HG03108 (cell line): ENCODE measurements around the gene CRACR2B.

Experiments used
- ATAC-seq: cut with Tn5 transposase; IDR thresholded peaks from one replicate; pipeline ENCODE4 v1.9.1; 2021; ENCODE audit warnings: moderate library complexity; ENCODE audit not compliant: unreplicated experiment

CRACR2B gene

DNA sequence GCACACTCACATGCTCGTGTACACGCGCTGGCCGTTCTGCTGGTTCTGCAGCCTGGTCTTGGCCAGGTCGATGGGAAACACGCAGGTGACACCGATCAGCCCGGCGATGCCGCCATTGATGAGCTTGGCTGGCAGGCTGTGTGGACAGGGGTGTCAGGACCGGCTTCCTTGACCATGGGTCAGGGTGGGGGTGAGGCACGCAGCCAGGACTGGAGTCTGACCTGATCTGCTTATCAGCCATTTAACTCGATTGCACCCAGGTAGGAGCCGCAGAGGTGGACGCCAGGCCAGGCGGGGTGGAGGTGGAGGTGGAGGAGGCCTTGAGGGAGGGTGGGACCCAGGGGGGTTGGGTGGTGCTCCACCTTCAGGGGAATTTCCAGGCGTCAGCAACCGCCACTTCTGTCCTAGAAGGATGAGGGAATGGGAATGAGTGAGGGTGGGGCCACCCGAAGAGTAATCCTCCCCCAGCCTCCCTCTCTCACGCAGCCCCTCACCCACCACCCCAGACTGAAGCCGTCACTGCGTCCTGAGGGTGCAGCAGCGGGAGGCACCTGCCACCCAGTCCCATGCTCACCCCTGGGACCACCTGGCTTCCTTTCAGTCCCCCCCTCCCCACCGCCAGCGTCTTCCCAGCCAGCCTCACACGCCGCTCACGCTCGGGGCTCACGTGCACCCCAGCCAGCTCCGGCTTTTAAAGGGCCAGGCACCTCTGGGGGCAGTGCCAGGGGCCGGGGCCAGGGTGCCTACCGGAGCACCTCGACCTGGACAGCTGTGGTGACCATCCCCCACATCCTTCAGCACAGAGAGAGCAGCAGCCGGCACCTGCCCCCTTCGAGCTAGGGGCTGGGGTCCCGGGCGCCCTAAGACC is 32.7 kb upstream of the CRACR2B start:
- no peak for ATAC-seq

DNA sequence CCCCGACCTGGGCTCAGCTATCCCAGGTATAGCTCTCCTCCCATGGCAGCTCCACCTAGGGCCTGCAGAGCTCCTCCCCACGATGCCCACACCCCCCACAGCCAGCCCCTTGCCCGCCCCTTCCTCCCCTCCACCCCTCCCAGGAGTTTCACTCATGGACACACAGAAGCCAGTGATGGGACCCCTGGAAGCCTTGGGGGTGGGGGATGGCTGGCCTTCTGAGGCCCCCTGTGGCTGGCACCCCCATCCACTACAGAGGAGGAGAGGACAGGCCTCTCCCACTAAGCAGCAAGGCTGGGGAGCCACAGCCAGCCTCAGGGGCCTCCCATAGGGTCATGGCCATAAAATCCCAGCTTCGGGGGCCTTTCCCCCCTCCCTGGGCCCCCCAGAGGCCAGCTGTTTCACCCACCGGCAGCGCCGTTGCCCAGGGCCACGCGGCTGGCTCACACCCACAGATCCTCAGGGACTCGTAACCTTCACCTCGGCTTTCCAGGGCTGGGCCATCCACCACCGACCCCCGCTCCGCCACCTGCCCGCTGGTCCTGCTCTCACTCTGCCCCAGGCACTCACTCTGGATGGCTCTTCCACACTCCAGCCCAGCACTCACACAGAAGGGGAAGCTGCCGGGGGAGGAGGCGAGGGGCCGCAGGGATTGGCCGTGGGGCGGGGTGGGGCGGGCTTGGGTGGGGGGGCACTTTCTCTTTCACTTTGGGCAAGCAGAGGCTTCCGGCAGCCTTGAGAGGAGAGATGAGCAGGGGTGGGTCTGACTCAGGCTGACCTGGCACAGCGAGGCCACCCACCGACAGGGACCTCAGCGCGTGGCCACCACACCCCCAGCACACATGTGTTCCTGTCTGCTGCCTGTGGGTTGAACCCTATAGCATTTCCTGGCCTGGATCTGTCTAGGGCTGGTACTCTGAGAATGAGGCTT is 31.8 kb upstream of the CRACR2B start:
- no peak for ATAC-seq

DNA sequence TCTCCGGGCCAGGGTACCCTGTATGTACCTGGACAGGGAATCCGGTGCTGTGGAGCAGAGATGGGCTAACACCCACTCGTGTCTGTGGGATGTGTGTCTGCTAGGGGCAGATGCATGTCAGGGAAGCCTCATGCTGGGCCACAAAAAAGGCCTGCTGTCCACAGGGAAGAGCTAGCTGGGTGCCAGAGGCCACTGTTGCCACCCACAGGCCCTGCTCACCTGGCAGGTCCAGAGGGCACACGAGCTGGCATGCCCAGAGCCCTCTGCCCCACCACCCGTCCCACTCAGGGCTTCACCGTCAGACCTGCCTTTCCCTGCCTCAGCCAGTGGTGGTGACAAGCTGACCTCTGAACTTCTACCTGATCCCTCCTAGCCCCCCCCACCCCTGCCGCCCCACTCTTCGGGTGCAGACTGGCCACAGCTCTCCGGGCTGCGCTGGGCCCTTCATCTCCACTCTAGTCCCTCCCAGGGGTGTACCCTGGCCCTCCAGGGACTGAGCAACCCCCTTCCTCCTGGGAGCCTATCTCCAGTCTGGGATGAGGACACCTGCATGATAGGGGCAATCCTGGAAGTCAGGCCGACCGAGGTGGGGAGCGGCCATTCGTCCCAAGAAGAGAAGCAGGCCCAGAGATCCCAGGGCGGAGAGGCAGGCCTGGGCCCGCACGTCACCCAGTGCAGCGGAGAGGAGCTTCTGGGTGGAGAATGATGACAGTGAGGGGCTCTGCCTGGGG is 31.0 kb upstream of the CRACR2B start:
- ATAC-seq = no peak

DNA sequence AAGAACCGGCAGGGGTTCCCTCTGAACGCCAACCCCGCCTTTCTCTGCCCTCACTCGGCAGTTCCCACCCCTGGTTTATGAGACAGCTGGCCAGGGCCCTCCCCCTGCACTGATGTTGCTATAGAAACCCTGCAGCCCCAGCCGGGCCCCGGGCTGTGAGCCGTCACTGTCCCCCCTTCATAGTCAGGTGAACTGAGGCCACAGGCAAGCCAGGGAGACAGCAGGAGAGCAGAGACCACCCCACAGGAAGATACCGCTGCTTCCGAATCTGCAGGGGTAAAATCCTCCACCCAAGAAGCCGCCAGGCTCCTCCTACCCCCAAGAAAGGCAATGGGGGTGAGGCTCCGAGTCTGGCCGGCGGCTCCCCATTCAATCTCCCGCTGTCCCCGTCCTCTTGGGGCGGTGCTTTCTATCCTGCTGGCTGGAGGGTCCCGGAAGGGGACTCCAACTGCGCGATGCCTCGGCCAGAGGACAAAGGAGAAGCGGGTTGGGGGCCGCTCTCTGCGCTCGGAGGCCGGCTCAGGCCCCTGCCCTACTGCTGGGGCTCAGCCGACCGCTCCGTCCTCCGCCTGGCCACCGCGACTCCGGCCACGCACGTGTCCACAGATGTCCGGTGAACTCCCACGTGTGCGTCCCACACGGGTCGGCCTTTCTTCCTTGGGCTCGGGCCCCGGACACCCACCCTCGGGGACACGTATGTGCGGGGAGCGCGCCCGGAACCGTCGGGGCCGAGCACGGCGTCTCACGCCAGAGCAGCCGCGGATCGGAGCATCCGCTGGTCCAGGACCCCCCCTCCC is 30.2 kb upstream of the CRACR2B start:
- ATAC-seq = peak; percentile 32

DNA sequence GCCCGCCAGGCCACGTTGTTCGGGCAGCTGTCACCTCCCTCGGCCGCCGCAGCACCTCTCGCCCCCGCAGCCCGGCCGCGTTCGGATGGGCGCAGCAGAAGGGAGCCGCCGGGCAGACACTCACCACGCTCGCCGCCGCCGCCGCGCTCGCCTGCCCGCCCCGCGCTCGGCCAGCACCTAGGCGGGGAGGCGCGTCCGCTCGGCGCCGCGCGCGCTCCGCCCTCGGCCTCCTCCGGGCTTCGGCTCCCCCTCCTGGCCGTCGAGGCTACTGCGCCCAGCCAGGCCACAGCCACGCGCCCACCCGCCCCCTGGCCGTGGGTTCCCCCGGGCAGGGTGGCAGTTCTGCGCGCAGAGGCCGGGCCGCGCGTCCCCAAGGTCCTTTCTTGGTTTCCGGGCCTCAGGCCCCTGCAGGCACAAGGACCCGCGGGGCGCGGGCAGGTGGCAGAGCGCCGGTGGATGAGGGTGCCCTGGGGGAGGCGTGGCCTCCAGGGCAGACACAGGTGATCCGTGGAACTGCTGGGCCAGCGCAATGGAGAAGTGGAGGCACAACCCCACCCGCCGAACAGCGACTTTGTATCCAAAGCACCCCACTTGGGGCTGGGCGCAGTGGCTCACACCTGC is 29.5 kb upstream of the CRACR2B start, which contains the start of gene SLC25A22:
SLC25A22 (minus strand) TSS at position 189 of the 621 bp plus-strand sequence. CDS start 3,275 bp downstream, outside the sequence.
- peak; percentile 42 for ATAC-seq

DNA sequence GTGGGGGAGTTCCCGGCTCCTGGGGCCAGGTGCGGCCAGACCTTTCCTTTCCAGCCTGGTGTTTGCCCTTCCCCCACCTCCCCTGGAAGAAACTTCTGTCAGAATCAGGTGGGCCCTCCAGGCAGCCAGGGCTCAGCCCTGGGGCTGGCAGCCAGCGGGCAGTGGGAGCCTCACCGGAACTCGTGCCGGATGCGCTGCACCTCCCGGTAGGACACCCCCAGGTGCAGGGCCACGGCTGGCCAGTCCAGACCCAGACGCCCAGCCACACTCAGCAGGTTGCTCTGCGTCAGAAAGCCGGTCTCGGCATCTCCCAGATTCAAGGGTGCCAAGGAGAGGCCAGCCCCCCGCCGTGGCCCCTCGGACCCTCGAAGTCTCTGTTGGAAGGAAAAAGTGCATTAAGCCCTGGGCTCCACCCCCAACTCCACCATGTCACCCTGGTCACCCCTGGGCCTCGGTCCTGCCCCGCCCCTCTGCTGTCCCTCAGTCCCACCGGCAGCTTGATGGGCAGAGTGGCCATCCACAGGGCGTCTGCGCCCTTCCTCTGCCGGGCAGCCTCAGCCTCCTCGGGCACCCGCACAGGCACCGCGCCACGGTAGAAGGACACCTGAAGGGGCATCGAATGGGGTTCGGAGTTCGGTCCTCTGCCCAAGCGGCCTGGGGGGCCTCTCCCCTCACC is 27.9 kb upstream of the CRACR2B start:
- ATAC-seq = no peak

DNA sequence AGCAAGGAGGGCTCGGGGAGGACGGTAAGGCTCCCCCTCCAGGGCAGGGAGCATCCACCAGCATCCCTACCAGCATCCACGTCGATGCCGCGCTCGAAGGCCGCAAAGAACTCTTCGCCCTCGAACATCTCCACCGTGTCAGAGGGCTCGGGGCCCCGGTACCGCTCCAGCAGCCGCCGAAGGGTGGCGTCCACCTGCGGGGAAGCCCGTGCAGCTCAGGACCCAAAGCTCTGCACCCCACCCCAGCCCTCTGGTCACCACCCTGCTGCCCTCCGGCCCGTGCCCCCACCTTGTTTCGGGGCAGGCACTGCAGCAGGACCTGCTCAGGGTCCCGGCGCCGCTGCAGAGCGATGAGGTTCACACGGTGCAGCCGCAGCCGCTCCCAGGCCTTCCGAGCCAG is 27.2 kb upstream of the CRACR2B start:
- ATAC-seq = no peak

DNA sequence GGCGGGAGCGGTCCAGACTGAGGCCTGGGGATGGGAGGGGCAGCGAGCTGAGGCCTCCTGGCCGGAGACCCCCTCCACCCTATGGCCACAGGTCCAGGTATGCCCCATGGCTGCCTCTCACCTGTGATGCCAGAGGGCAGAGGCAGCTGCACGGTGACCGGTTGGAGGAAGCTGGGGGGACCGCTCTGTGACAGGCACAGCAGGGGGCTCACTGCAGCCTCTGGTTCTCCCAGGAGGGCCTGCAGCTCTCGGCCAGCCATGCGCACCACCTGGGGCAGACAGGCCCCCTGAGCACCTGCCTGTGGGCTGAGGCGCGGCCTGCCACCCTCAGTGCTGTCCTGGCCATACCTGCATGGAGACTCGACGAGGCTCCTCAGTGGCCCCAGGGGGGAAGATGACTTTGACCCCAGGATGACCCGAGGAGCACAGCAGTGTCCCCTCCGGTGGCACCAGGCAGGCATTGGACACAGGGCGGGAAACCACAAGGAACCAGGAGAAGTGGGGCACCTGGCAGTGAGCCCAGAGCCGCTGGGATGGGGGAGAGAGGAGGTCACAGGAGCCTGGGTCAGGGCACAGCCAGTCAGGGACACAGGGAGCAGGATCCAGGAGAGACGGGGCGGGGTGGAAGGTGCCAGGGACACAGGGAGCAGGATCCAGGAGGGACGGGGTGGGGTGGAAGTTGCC is 26.5 kb upstream of the CRACR2B start:
- no peak for ATAC-seq

DNA sequence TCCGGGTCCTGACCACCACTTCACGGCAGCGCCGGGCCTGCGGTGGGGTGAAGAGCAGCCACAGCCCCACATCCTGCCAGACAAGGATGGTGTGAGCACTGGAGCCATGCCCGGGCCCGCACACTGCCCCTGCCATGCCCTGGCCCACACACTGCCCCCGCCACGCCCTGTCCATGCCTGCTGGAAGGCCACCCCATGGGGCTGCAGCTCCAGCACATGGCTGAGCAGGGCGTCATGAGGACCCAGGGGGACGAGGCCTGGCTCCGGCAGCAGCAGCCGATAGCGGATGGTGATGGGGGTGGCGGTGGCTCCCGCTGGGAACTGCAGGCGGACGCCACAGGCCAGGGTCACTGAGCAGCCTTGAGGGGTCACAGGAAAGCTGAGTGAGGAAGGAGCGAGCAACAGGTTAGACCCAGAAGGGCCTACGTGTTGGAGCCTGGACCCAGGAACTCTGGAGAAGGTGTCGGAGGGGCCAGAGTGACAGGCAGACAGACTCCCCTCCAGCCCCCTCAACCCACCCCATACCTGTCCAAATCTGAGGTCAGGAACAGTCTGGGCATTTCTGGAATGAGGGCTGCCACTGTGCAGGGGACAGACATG is 25.6 kb upstream of the CRACR2B start:
- no peak for ATAC-seq

DNA sequence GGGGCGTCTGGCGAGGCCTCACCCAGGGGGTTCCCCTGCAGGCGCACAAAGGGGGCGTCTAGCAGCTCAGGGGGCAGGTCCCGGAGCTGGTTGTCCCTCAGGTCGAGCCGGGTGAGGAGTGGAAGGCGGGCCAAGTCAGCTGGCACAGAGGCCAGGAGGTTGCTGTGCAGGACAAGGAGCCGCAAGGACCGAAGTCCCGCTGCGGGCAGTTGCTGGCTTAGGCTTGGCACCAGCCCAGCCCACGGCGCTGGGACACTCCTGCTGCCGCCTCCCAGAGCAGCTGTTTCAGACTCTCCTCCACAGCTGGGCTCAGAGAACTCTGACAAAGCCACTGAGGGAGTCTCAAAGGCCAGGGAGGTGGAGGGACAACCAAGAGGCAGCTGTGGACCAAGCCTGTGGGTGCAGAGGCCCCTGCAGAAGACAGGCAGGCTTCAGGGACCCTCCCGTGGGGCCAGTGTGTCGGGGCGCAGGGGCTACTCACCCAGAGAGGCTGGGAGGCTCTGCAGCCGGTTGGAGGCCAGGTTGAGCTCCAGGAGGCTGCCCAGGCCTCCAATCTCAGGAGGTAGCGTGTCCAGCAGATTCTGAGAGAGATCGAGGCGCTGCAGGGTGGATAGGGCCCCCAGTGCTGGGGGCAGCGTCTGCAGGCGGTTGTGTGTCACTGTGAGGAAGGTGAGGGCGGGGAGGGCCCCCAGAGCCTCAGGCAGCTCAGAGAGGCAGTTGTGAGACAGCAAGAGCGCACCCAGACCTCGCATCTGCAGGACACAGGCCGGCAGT is 24.8 kb upstream of the CRACR2B start:
- ATAC-seq = no peak

DNA sequence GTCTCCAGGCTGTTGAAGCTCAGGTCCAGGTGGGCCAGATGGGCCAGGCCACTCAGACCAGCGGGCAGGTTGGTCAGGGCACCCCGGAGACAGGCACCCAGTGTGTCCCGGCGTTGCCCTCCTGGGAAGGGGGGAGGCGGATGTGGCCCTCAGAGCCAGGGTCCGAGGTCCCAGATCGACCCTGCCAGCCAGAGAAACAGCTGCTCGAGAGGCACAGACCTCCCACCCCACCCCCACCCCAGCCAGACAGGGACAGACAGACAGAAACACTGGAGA is 24.3 kb upstream of the CRACR2B start:
- ATAC-seq = no peak

DNA sequence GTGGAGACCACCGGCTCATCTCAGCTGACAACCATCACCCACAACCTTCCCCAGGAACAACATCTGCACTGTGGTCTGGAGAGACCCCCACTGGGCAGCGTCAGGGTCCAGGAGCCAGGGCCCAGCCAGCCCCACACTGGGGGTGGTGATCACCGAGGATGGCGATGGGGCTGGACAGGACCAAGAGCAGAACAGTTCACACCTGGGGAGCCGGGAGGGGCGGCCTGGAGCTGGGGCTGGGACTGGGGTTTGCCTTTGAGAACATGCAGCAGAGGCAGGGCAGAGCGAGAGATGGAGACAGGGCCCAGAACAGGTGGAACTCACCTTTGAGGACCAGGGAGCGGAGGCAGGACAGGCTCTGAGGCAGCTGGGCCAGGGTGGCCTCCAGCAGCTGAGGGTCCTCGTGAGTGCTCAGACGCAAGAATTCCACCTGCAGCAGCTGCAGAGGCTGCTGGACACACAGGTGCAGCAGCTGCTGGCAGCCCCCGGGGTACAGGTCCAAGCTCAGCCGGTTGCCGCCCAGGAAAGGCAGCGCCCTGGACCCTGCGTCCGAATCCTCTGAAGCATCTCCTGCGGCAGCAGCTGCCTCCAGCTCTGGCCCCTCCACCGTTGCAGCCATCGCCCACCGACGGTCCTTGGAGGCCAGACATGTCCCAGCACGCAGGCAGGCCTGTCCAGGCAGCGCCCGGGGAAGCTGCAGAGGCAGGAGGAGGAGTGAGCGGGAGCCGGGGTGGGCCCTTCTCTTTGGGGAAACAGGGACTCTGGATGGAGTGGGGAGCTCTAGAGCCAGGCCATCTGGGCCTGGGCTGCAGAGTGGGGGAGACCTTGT is 23.7 kb upstream of the CRACR2B start:
- no peak for ATAC-seq

DNA sequence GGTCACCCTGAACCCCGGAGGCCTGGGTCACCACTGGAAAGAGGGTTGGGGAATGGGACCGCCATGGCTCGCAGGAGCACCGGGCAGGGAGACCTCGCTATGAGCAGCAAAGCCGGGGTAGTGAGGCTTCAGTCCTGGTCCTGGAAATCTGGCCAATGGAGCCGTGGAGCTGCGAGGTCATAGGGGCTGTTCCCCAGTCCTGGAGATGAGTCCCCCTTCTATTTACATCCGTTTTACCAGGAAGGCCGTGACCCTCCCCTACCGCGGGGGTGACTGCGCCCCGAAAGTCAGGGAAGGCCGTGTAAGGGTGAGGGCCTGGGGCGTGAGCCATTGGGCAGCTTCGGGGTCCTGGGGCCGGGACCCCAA is 23.1 kb upstream of the CRACR2B start:
- no peak for ATAC-seq

DNA sequence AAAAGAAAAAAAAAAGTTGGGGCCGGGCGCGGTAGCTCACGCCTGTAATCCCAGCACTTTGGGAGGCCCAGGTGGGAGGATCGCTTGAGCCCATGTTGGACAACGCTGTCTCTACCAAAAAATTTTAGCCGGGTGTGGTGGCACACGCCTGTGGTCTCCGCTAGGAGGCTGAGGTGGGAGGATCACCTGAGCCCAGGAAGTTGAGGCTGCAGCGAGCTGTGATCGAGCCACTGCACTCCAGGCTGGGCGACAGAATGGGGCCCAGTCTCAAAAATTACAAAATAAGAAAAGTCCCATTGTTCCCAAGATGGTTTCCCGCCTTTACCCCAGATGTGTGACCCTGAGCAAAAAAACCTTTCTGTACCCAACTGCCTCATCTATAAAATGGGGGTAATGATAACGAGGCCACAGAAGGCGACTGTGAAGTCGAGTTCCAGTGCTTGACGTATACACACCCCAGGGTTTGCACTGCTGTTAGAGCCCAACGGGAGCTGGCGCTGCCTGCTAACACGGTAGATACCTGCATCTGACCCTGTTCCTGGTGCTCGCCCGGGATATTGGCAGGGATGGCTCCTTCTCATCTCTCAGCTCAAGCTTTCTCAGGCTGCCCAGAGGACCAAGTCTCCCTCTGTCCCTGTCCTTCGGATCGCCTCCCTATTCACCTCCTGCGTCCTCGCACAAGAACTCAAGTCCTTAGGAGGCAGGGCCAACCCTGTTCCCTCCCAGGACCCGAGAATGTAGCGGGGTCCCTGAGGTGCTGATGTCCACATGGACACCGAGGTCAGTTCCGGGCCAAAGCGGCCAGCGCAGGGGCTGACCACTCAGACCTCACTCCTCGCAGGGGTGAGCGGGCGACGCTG is 19.1 kb upstream of the CRACR2B start:
- no peak for ATAC-seq

DNA sequence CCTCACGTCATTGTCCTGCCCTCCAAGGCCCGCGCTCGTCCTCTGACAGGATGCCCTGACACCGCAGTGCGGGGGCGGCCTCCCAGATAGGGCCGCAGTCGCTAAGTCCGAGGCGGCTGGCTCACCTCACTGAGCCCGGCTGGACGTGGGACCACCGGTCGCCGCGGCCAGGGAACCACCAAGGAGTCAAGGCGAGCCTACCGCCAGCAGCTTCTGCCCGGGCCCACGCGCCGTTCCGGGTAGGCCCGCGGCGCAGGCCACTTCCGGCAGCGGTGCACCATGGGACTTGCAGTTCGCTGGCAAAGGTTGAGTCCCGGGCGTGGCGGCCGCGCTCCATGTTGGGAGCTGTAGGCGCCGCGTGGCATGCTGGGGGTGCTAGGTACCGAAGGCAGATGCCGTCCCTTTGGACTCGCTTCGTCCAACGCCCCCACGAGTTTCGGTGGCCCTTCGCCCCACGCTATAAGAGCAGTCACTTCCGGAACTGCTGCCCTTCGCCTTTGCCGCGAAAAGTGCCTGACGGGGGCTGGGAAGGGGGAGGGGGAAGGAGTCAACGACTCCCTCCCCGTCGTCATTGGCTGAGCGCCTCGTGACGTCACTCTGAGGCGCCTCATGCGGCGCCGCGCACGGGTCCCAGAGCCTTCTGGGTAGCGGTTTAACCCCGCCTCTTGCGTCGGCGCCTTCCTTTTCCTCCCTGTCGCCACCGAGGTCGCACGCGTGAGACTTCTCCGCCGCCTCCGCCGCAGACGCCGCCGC is 18.3 kb upstream of the CRACR2B start, which contains the start of gene RPLP2:
RPLP2 (plus strand) TSS at position 681 of the 753 bp plus-strand sequence. CDS start 268 bp downstream, outside the sequence.
- peak; percentile 75 for ATAC-seq
